ENCODE results near the gene PGAM5.

The PGAM5 gene

GRCh38 chr12:132724506-132725241 is 14.0 kb downstream of the PGAM5 start:
- H3K4me3 ChIP-seq (ENCODE audit: low read depth in 1 of 2, low read length in 2 of 2), result no peak overlapping the region
- H3K27ac ChIP-seq (ENCODE audit: low read length), result no peak overlapping the region
- H3K27me3 ChIP-seq (ENCODE audit: low read depth, low read length), result no peaks in the 10 kb centered on the region
- H3K36me3 ChIP-seq (ENCODE audit: control insufficient read depth in 1 of 2, insufficient read depth in 2 of 2, low read length in 2 of 2), result peaks cover 44 to 84% of the 10 kb centered on the region in 2 donors
- no peaks in the 10 kb centered on the region for H3K9me3 ChIP-seq (ENCODE audit: control insufficient read depth in 1 of 2, low read length in 2 of 2)
- no peaks in the 10 kb centered on the region for H3K4me1 ChIP-seq (ENCODE audit: control insufficient read depth in 1 of 2, insufficient read depth in 2 of 2, low read length in 2 of 2)

GRCh38 chr12:132726386-132726785 is 15.7 kb downstream of the PGAM5 start:
- H3K36me3 ChIP-seq (ENCODE audit: control insufficient read depth in 1 of 2, insufficient read depth in 2 of 2, low read length in 2 of 2), result peaks cover 54 to 86% of the 10 kb centered on the region in 2 donors
- no peak overlapping the region for H3K4me3 ChIP-seq (ENCODE audit: low read depth in 1 of 2, low read length in 2 of 2)

GRCh38 chr12:132727091-132727794 is 16.6 kb downstream of the PGAM5 start:
- no peaks in the 10 kb centered on the region for H3K27me3 ChIP-seq (ENCODE audit: low read depth, low read length)
- no peak overlapping the region for H3K4me3 ChIP-seq (ENCODE audit: low read depth in 1 of 2, low read length in 2 of 2)
- H3K36me3 ChIP-seq (ENCODE audit: control insufficient read depth in 1 of 2, insufficient read depth in 2 of 2, low read length in 2 of 2), result peaks cover 59 to 87% of the 10 kb centered on the region in 2 donors
- no peaks in the 10 kb centered on the region for H3K9me3 ChIP-seq (ENCODE audit: control insufficient read depth in 1 of 2, low read length in 2 of 2)
- no peaks in the 10 kb centered on the region for H3K4me1 ChIP-seq (ENCODE audit: control insufficient read depth in 1 of 2, insufficient read depth in 2 of 2, low read length in 2 of 2)
- H3K27ac ChIP-seq (ENCODE audit: low read length), result no peak overlapping the region

More at GRCh38 chr12:132726386-132726785, 15.7 kb downstream of the PGAM5 start:
- Histone ChIP-seq H3K27me3 (ENCODE audit: low read depth, low read length) (no peaks in the 10 kb centered on the region), H3K4me1 (ENCODE audit: control insufficient read depth in 1 of 2, insufficient read depth in 2 of 2, low read length in 2 of 2) (no peaks in the 10 kb centered on the region), H3K27ac (ENCODE audit: low read length) (no peak overlapping the region), H3K9me3 (ENCODE audit: control insufficient read depth in 1 of 2, low read length in 2 of 2) (no peaks in the 10 kb centered on the region)

- H3K4me1 ChIP-seq (ENCODE audit: control insufficient read depth in 1 of 2, insufficient read depth in 2 of 2, low read length in 2 of 2), result no peaks in the 10 kb centered on the region
- no peaks in the 10 kb centered on the region for H3K9me3 ChIP-seq (ENCODE audit: control insufficient read depth in 1 of 2, low read length in 2 of 2)
- peaks cover 64 to 94% of the 10 kb centered on the region in 2 donors for H3K36me3 ChIP-seq (ENCODE audit: control insufficient read depth in 1 of 2, insufficient read depth in 2 of 2, low read length in 2 of 2)
- H3K27me3 ChIP-seq (ENCODE audit: low read depth, low read length), result no peaks in the 10 kb centered on the region
- no peak overlapping the region for H3K4me3 ChIP-seq (ENCODE audit: low read depth in 1 of 2, low read length in 2 of 2)
- H3K27ac ChIP-seq (ENCODE audit: low read length), result no peak overlapping the region
Observed at GRCh38 chr12:132728502-132728901, 17.9 kb downstream of the PGAM5 start.

- Histone ChIP-seq H3K27me3 (ENCODE audit: low read depth, low read length) (no peaks in the 10 kb centered on the region), H3K9me3 (ENCODE audit: control insufficient read depth in 1 of 2, low read length in 2 of 2) (no peaks in the 10 kb centered on the region), H3K36me3 (ENCODE audit: control insufficient read depth in 1 of 2, insufficient read depth in 2 of 2, low read length in 2 of 2) (peaks cover 70 to 94% of the 10 kb centered on the region in 2 donors), H3K27ac (ENCODE audit: low read length) (no peak overlapping the region), H3K4me1 (ENCODE audit: control insufficient read depth in 1 of 2, insufficient read depth in 2 of 2, low read length in 2 of 2) (no peaks in the 10 kb centered on the region), H3K4me3 (ENCODE audit: low read depth in 1 of 2, low read length in 2 of 2) (no peak overlapping the region)
Observed at GRCh38 chr12:132729541-132730320, 19.1 kb downstream of the PGAM5 start.

GRCh38 chr12:132730353-132730752 is 19.7 kb downstream of the PGAM5 start:
- H3K9me3 ChIP-seq (ENCODE audit: control insufficient read depth in 1 of 2, low read length in 2 of 2), result no peaks in the 10 kb centered on the region
- H3K4me1 ChIP-seq (ENCODE audit: control insufficient read depth in 1 of 2, insufficient read depth in 2 of 2, low read length in 2 of 2), result no peaks in the 10 kb centered on the region
- no peak overlapping the region for H3K4me3 ChIP-seq (ENCODE audit: low read depth in 1 of 2, low read length in 2 of 2)
- no peak overlapping the region for H3K27ac ChIP-seq (ENCODE audit: low read length)
- peaks cover 72 to 94% of the 10 kb centered on the region in 2 donors for H3K36me3 ChIP-seq (ENCODE audit: control insufficient read depth in 1 of 2, insufficient read depth in 2 of 2, low read length in 2 of 2)
- H3K27me3 ChIP-seq (ENCODE audit: low read depth, low read length), result no peaks in the 10 kb centered on the region

- H3K27me3 ChIP-seq (ENCODE audit: low read depth, low read length), result no peaks in the 10 kb centered on the region
- H3K27ac ChIP-seq (ENCODE audit: low read length), result no peak overlapping the region
- H3K4me1 ChIP-seq (ENCODE audit: control insufficient read depth in 1 of 2, insufficient read depth in 2 of 2, low read length in 2 of 2), result no peaks in the 10 kb centered on the region
- peaks cover 71 to 94% of the 10 kb centered on the region in 2 donors for H3K36me3 ChIP-seq (ENCODE audit: control insufficient read depth in 1 of 2, insufficient read depth in 2 of 2, low read length in 2 of 2)
- no peaks in the 10 kb centered on the region for H3K9me3 ChIP-seq (ENCODE audit: control insufficient read depth in 1 of 2, low read length in 2 of 2)
- H3K4me3 ChIP-seq (ENCODE audit: low read depth in 1 of 2, low read length in 2 of 2), result no peak overlapping the region
Observed at GRCh38 chr12:132731574-132731973, 20.9 kb downstream of the PGAM5 start.

DNA sequence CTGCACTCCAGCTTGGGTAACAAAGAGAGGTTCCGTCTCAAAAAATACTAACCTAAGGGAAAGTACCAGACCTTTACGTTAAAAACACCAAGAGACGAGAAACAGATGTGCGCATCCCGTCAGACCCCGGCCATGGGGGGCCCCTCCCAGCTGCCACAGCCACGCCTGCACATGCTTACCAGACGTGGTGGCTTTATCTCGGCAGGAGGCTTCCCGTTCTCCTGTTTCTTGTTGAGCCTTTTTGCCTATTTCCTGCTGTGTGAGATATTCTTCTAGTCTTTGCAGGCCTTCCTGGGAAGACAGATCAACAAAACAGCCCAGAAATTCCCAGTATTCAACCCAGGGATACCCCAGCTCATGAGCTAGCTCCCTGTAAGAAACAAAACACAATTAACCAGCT is 23.6 kb downstream of the PGAM5 start:
- H3K27ac ChIP-seq (ENCODE audit: low read length), result no peak overlapping the region
- H3K9me3 ChIP-seq (ENCODE audit: control insufficient read depth in 1 of 2, low read length in 2 of 2), result no peaks in the 10 kb centered on the region
- H3K27me3 ChIP-seq (ENCODE audit: low read depth, low read length), result no peaks in the 10 kb centered on the region
- H3K36me3 ChIP-seq (ENCODE audit: control insufficient read depth in 1 of 2, insufficient read depth in 2 of 2, low read length in 2 of 2), result peaks cover 70 to 92% of the 10 kb centered on the region in 2 donors
- H3K4me3 ChIP-seq (ENCODE audit: low read depth in 1 of 2, low read length in 2 of 2), result no peak overlapping the region
- no peaks in the 10 kb centered on the region for H3K4me1 ChIP-seq (ENCODE audit: control insufficient read depth in 1 of 2, insufficient read depth in 2 of 2, low read length in 2 of 2)

DNA sequence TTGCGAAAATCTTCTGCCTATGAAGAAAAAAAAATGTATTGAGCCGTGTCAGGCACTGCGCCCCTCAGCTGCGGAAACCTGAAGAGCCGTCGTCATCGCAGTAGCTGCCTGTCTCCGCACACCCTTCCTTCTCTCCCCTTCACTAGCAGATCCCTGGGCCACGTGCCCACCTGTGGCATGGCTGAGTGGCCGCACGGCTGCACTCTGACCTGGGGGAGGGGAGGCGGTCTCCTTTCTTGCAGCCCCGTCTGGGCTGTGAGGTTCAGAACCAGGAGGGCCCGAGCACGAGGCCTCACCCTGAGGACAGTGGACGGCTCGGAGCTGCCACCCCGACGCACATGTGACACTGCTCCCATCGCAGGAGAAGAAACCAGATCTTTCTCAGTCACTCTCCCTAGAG is 24.9 kb downstream of the PGAM5 start:
- Histone ChIP-seq H3K9me3 (ENCODE audit: control insufficient read depth in 1 of 2, low read length in 2 of 2) (no peaks in the 10 kb centered on the region), H3K27me3 (ENCODE audit: low read depth, low read length) (no peaks in the 10 kb centered on the region), H3K27ac (ENCODE audit: low read length) (no peak overlapping the region), H3K36me3 (ENCODE audit: control insufficient read depth in 1 of 2, insufficient read depth in 2 of 2, low read length in 2 of 2) (peaks cover 75 to 95% of the 10 kb centered on the region in 2 donors), H3K4me1 (ENCODE audit: control insufficient read depth in 1 of 2, insufficient read depth in 2 of 2, low read length in 2 of 2) (no peaks in the 10 kb centered on the region), H3K4me3 (ENCODE audit: low read depth in 1 of 2, low read length in 2 of 2) (no peak overlapping the region)

DNA sequence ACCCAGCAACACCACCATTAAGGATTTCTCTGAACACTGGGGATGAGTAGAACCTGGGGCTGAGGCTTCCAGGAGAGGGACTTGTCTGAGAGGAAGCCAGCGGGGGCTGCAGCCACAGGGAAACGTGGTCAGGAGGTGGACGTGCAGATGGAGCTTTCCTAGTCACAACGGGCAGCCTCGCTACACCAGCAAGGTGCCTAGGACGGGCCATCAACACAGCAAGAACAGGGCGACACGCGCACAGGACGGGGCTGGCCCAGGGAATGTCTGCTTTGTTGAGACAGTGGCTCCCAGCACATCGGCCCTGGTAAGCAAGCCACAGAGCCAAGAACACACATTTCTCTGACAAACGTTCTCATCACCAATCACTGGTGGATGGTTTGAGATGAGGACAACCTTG is 25.7 kb downstream of the PGAM5 start:
- Histone ChIP-seq H3K36me3 (ENCODE audit: control insufficient read depth in 1 of 2, insufficient read depth in 2 of 2, low read length in 2 of 2) (peaks cover 76 to 95% of the 10 kb centered on the region in 2 donors), H3K9me3 (ENCODE audit: control insufficient read depth in 1 of 2, low read length in 2 of 2) (no peaks in the 10 kb centered on the region), H3K27me3 (ENCODE audit: low read depth, low read length) (no peaks in the 10 kb centered on the region), H3K4me1 (ENCODE audit: control insufficient read depth in 1 of 2, insufficient read depth in 2 of 2, low read length in 2 of 2) (no peaks in the 10 kb centered on the region), H3K4me3 (ENCODE audit: low read depth in 1 of 2, low read length in 2 of 2) (no peak overlapping the region), H3K27ac (ENCODE audit: low read length) (no peak overlapping the region)

- Histone ChIP-seq H3K4me1 (ENCODE audit: control insufficient read depth in 1 of 2, insufficient read depth in 2 of 2, low read length in 2 of 2) (no peaks in the 10 kb centered on the region), H3K27ac (ENCODE audit: low read length) (no peak overlapping the region), H3K4me3 (ENCODE audit: low read depth in 1 of 2, low read length in 2 of 2) (no peak overlapping the region), H3K36me3 (ENCODE audit: control insufficient read depth in 1 of 2, insufficient read depth in 2 of 2, low read length in 2 of 2) (peaks cover 76 to 95% of the 10 kb centered on the region in 2 donors), H3K27me3 (ENCODE audit: low read depth, low read length) (no peaks in the 10 kb centered on the region), H3K9me3 (ENCODE audit: control insufficient read depth in 1 of 2, low read length in 2 of 2) (no peaks in the 10 kb centered on the region)
Observed at GRCh38 chr12:132736913-132737312, 26.3 kb downstream of the PGAM5 start.
